Fibroblast of skin of left quadriceps (primary cell): ENCODE results near the gene SMPDL3A.
"Not testable (repeated sequence)": the region's sequence is repeated elsewhere in the genome, so short reads cannot be mapped to it uniquely, and the experiment has no call there.

Source experiments
- DNase-seq, 2 experiments: peaks; one replicate each; pipeline ENCODE4 v3.0.0-alpha.2; 2013; ENCODE audit warnings: low read depth in 2 of 2

The SMPDL3A gene

GRCh38 chr6:122789182-122790027, at the start of gene SMPDL3A:
Gene SMPDL3A, plus strand, starts transcription at chr6:122789258. Its CDS starts 89 bp downstream, at chr6:122789347.
- DNase-seq: no peak

- no peak for DNase-seq
These were observed 49.0 kb upstream of the SMPDL3A start for GRCh38 chr6:122740091-122740490.

GRCh38 chr6:122740936-122741335, 48.1 kb upstream of the SMPDL3A start:
- no peak for DNase-seq

- not testable (repeated sequence) for DNase-seq
These were observed 44.8 kb upstream of the SMPDL3A start for GRCh38 chr6:122744247-122744646.

GRCh38 chr6:122744856-122745255, 44.2 kb upstream of the SMPDL3A start:
- not testable (repeated sequence) for DNase-seq

- no peak for DNase-seq
These were observed 42.4 kb upstream of the SMPDL3A start for GRCh38 chr6:122746688-122747087.

GRCh38 chr6:122747573-122747972, 41.5 kb upstream of the SMPDL3A start:
- no peak for DNase-seq

GRCh38 chr6:122748945-122749344, 40.1 kb upstream of the SMPDL3A start:
- not testable (repeated sequence) for DNase-seq

- DNase-seq: no peak
These were observed 39.5 kb upstream of the SMPDL3A start for GRCh38 chr6:122749451-122750050.

- no peak for DNase-seq
These were observed 37.7 kb upstream of the SMPDL3A start for GRCh38 chr6:122751326-122751725.

- no peak for DNase-seq
These were observed 36.6 kb upstream of the SMPDL3A start for GRCh38 chr6:122752459-122752858.

GRCh38 chr6:122753000-122753687, 35.9 kb upstream of the SMPDL3A start:
- no peak for DNase-seq

- DNase-seq: peak in 1 of 2 experiments; percentile 1
These were observed 35.4 kb upstream of the SMPDL3A start for GRCh38 chr6:122753688-122754056.

- DNase-seq: no peak
These were observed 34.8 kb upstream of the SMPDL3A start for GRCh38 chr6:122754191-122754731.

GRCh38 chr6:122755901-122756300, 33.2 kb upstream of the SMPDL3A start:
- no peak for DNase-seq

GRCh38 chr6:122758927-122759334, 30.1 kb upstream of the SMPDL3A start:
- no peak for DNase-seq

GRCh38 chr6:122760330-122760729, 28.7 kb upstream of the SMPDL3A start:
- no peak for DNase-seq

- DNase-seq: no peak
These were observed 22.8 kb upstream of the SMPDL3A start for GRCh38 chr6:122766256-122766655.

- no peak for DNase-seq
These were observed 18.0 kb upstream of the SMPDL3A start for GRCh38 chr6:122770835-122771601.

- DNase-seq: no peak
These were observed 16.2 kb upstream of the SMPDL3A start for GRCh38 chr6:122772724-122773415.

GRCh38 chr6:122775975-122776374, 13.1 kb upstream of the SMPDL3A start:
- DNase-seq: no peak
